Measurements from ENCODE around the gene FAM219A.

FAM219A gene

DNA sequence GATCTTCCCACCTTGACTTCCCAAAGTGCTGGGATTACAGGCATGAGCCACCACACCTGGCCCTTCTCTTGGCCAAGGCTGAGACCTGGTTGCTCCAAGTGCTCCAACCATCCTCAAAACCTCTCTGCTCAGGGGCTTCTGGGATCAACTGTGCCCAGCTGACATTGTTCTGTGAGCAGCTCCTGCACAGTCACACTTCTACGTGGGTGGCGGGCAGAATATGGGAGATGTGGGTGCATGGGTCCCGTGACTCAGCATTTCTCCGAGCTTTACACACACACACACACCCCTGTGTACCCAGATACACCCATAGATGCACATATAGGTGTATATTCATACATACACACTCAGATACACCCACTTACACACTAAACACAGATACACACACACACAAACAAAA lies 71.1 kb downstream of the FAM219A start (continued):
- TF ChIP-seq PPARA (CRISPR knock-in tag; IDR thresholded peaks at IDR 0.05; ENCODE audit: borderline replicate concordance): no peak
- no peak for TF ChIP-seq ZNF70 (CRISPR knock-in tag; IDR thresholded peaks at IDR 0.05)
- TF ChIP-seq CSDC2 (CRISPR knock-in tag; IDR thresholded peaks at IDR 0.05): no peak
- TF ChIP-seq ZFP3 (CRISPR knock-in tag; IDR thresholded peaks at IDR 0.05): no peak
- TF ChIP-seq, protein P1, sequence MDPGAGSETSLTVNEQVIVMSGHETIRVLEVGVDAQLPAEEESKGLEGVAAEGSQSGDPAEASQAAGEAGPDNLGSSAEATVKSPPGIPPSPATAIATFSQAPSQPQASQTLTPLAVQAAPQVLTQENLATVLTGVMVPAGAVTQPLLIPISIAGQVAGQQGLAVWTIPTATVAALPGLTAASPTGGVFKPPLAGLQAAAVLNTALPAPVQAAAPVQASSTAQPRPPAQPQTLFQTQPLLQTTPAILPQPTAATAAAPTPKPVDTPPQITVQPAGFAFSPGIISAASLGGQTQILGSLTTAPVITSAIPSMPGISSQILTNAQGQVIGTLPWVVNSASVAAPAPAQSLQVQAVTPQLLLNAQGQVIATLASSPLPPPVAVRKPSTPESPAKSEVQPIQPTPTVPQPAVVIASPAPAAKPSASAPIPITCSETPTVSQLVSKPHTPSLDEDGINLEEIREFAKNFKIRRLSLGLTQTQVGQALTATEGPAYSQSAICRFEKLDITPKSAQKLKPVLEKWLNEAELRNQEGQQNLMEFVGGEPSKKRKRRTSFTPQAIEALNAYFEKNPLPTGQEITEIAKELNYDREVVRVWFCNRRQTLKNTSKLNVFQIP (CRISPR knock-in tag; IDR thresholded peaks at IDR 0.05; ENCODE audit: borderline replicate concordance, low read depth): no peak
- no peak for TF ChIP-seq CREB5 (CRISPR knock-in tag; IDR thresholded peaks at IDR 0.05; ENCODE audit: low read depth)
- no peak for TF ChIP-seq OSR1 (CRISPR knock-in tag; IDR thresholded peaks at IDR 0.05)
- TF ChIP-seq BACH2 (CRISPR knock-in tag; IDR thresholded peaks at IDR 0.05; ENCODE audit: borderline replicate concordance): no peak
- no peak for TF ChIP-seq ARNTL (CRISPR knock-in tag; IDR thresholded peaks at IDR 0.05; ENCODE audit: borderline replicate concordance, low read depth)
- TF ChIP-seq TOX (CRISPR knock-in tag; IDR thresholded peaks at IDR 0.05; ENCODE audit: borderline replicate concordance): no peak
- no peak for TF ChIP-seq TCF4 (CRISPR knock-in tag; IDR thresholded peaks at IDR 0.05; ENCODE audit: borderline replicate concordance)
- TF ChIP-seq SNAI2 (CRISPR knock-in tag; IDR thresholded peaks at IDR 0.05): no peak

DNA sequence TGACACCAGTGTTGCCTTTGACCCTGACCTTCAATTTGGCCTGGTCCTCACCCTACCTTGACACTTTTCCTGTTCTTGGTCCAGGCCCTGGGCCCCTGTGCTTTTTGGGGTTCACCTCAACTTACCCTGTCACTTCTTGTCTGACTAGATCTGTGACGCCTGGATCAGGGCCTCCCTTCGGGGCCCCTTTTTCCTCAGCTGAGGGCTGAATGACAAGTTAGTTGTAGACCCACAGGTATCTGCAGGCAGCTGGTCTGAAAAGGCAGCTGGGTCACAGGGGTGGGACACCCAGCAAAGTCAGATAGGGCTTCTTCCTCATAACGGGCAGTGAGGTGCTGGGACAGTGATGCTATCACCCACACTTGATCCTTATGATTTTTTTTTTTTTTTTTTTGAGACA lies 71.7 kb downstream of the FAM219A start:
- TF ChIP-seq CSDC2 (CRISPR knock-in tag; IDR thresholded peaks at IDR 0.05): no peak
- TF ChIP-seq, protein P2, sequence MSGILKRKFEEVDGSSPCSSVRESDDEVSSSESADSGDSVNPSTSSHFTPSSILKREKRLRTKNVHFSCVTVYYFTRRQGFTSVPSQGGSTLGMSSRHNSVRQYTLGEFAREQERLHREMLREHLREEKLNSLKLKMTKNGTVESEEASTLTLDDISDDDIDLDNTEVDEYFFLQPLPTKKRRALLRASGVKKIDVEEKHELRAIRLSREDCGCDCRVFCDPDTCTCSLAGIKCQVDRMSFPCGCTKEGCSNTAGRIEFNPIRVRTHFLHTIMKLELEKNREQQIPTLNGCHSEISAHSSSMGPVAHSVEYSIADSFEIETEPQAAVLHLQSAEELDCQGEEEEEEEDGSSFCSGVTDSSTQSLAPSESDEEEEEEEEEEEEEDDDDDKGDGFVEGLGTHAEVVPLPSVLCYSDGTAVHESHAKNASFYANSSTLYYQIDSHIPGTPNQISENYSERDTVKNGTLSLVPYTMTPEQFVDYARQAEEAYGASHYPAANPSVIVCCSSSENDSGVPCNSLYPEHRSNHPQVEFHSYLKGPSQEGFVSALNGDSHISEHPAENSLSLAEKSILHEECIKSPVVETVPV (CRISPR knock-in tag; IDR thresholded peaks at IDR 0.05): no peak
- TF ChIP-seq ESRRG (CRISPR knock-in tag; IDR thresholded peaks at IDR 0.05): no peak
- no peak for TF ChIP-seq OSR1 (CRISPR knock-in tag; IDR thresholded peaks at IDR 0.05)
- TF ChIP-seq, protein P1 (CRISPR knock-in tag; IDR thresholded peaks at IDR 0.05; ENCODE audit: borderline replicate concordance, low read depth): no peak
- no peak for TF ChIP-seq RARB (CRISPR knock-in tag; IDR thresholded peaks at IDR 0.05)
- TF ChIP-seq SNAI2 (CRISPR knock-in tag; IDR thresholded peaks at IDR 0.05): no peak
- TF ChIP-seq CREB5 (CRISPR knock-in tag; IDR thresholded peaks at IDR 0.05; ENCODE audit: low read depth): no peak
- no peak for TF ChIP-seq ISL1 (CRISPR knock-in tag; IDR thresholded peaks at IDR 0.05)
- TF ChIP-seq, protein P3, sequence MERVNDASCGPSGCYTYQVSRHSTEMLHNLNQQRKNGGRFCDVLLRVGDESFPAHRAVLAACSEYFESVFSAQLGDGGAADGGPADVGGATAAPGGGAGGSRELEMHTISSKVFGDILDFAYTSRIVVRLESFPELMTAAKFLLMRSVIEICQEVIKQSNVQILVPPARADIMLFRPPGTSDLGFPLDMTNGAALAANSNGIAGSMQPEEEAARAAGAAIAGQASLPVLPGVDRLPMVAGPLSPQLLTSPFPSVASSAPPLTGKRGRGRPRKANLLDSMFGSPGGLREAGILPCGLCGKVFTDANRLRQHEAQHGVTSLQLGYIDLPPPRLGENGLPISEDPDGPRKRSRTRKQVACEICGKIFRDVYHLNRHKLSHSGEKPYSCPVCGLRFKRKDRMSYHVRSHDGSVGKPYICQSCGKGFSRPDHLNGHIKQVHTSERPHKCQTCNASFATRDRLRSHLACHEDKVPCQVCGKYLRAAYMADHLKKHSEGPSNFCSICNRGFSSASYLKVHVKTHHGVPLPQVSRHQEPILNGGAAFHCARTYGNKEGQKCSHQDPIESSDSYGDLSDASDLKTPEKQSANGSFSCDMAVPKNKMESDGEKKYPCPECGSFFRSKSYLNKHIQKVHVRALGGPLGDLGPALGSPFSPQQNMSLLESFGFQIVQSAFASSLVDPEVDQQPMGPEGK (CRISPR knock-in tag; IDR thresholded peaks at IDR 0.05; ENCODE audit: borderline replicate concordance): no peak
- TF ChIP-seq TOX (CRISPR knock-in tag; IDR thresholded peaks at IDR 0.05; ENCODE audit: borderline replicate concordance): no peak
- TF ChIP-seq ARNTL (CRISPR knock-in tag; IDR thresholded peaks at IDR 0.05; ENCODE audit: borderline replicate concordance, low read depth): no peak
- TF ChIP-seq PPARA (CRISPR knock-in tag; IDR thresholded peaks at IDR 0.05; ENCODE audit: borderline replicate concordance): no peak
- no peak for ATAC-seq

DNA sequence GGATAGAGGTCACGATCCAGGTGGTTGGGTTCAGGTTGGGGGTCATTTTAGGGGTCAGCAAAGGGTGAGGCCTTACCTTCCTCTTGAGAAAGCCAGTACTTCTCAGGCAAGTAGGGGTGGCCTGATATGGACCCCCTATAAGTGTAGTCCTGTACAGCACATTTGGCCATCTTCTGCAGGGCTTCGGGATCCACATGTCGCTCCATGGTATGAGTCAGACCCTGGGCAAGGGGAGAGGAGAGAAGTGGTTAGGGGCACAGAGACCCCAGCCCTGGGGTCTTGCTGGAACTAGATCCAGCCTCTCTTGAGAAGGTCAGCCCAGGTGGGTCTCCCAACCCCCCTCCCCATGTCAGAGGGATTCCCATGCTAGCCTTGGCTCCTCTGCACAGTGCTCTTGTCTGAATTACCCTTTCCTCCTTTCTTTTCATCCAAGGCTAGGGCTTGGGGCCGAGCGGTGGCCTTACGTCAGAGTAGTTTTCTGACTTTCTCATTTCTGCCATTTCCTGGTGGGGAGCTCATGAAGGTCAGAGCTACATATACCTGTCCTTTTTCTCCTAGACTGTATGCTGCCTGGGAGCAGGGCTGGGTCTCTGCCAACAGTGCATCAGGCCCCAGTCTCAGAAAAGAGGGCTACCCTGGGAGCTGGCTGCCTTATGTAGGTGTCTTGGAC lies 72.7 kb downstream of the FAM219A start:
- ATAC-seq: no peak
- TF ChIP-seq ZFP3 (CRISPR knock-in tag; IDR thresholded peaks at IDR 0.05): no peak
- no peak for TF ChIP-seq ZC3H10 (CRISPR knock-in tag; IDR thresholded peaks at IDR 0.05)
- no peak for TF ChIP-seq TCF4 (CRISPR knock-in tag; IDR thresholded peaks at IDR 0.05; ENCODE audit: borderline replicate concordance)
- TF ChIP-seq ARNTL (CRISPR knock-in tag; IDR thresholded peaks at IDR 0.05; ENCODE audit: borderline replicate concordance, low read depth): no peak
- TF ChIP-seq, protein P3 (CRISPR knock-in tag; IDR thresholded peaks at IDR 0.05; ENCODE audit: borderline replicate concordance): no peak
- no peak for TF ChIP-seq ZFP30 (CRISPR knock-in tag; IDR thresholded peaks at IDR 0.05)
- no peak for TF ChIP-seq CSDC2 (CRISPR knock-in tag; IDR thresholded peaks at IDR 0.05)
- no peak for TF ChIP-seq ISL1 (CRISPR knock-in tag; IDR thresholded peaks at IDR 0.05)
- no peak for TF ChIP-seq GLIS3 (CRISPR knock-in tag; IDR thresholded peaks at IDR 0.05)
- TF ChIP-seq SNAI2 (CRISPR knock-in tag; IDR thresholded peaks at IDR 0.05): no peak
- TF ChIP-seq RARB (CRISPR knock-in tag; IDR thresholded peaks at IDR 0.05): no peak
- TF ChIP-seq, protein P2 (CRISPR knock-in tag; IDR thresholded peaks at IDR 0.05): no peak

Data from SK-N-SH treated with all-trans-retinoic acid at 6 μM for 48 hours (cell line).